Measurements from ENCODE around the gene SLCO4A1. TPM values are rescaled to one million over a fixed set of nuclear protein-coding genes. Genes with fewer than 3 reads are reported as not detected.

Gene SLCO4A1
- total and polyA plus RNA-seq, 2 donors (not counting 1 experiment from before 2014, with no cell fraction given): 2.1 to 79.5 TPM

GRCh38 chr20:62652041-62652893, 10.0 kb downstream of the SLCO4A1 start:
- Mint-ChIP-seq H3K9me3 (ENCODE audit: insufficient read depth) (no peaks in the 10 kb centered on the region), H3K27me3 (no peaks in the 10 kb centered on the region), H3K4me3 (peak overlapping the region; percentile 87), H3K4me1 (peaks cover 59% of the 10 kb centered on the region), H3K27ac (peak overlapping the region; percentile 96)
- Histone ChIP-seq H3K4me1 (ENCODE audit: control insufficient read depth in 2 of 2, insufficient read depth in 2 of 2, low read length in 2 of 2) (peaks cover 51 to 57% of the 10 kb centered on the region in 2 donors), H3K4me3 (ENCODE audit: control extremely low read depth in 1 of 5, extremely low read depth in 1 of 5, insufficient read depth in 1 of 5, low read depth in 2 of 5, low read length in 4 of 5) (peak overlapping the region in 4 of 5 experiments; percentile 18 to 57 (median 44)), H3K27ac (ENCODE audit: low read length in 2 of 2) (peak overlapping the region; percentile 85 to 91), H2AFZ (ENCODE audit: insufficient read depth, low read depth, low read length, poor library complexity, severe bottlenecking) (peak overlapping the region; percentile 73), H3K79me2 (ENCODE audit: control insufficient read depth, insufficient read depth, low read length) (peaks cover 55% of the 10 kb centered on the region), H3K27me3 (replicated peaks in 1 of 4; ENCODE audit: control extremely low read depth in 1 of 4, control insufficient read depth in 3 of 4, insufficient read depth in 4 of 4, low read length in 3 of 4) (no peaks in the 10 kb centered on the region), H3K9ac (ENCODE audit: low read length) (peak overlapping the region; percentile 51), H3K9me3 (ENCODE audit: control extremely low read depth in 1 of 3, control insufficient read depth in 2 of 3, insufficient read depth in 1 of 3, low read length in 2 of 3) (no peaks in the 10 kb centered on the region), H3K36me3 (replicated peaks in 1 of 2; ENCODE audit: control extremely low read depth in 1 of 2, control insufficient read depth in 1 of 2, extremely low read depth in 1 of 2, insufficient read depth in 2 of 2, low read length in 1 of 2) (peaks cover 0 to 8% of the 10 kb centered on the region in 2 experiments), H3K4me2 (replicated peaks; ENCODE audit: low read depth, low read length, poor library complexity, severe bottlenecking) (peak overlapping the region; percentile 78), H4K20me1 (ENCODE audit: control insufficient read depth, insufficient read depth, low read length, poor library complexity, severe bottlenecking) (peaks cover 21% of the 10 kb centered on the region)
- intact Hi-C loops (cut with micrococcal nuclease): loop anchor here (1.0 kb wide), 2 partner anchors 24 to 34 kb away; no protein-coding TSS in a partner anchor
- ChIA-PET CTCF (interaction anchor here (0.6 to 3.2 kb wide), 15 partner anchors 9 to 1345 kb away, joined by 3 to 36 read pairs (median 6); partner anchors contain the start of genes MRGBP and SLCO4A1), POLR2A (interaction anchor here (0.6 to 3.8 kb wide), 11 partner anchors 10 to 265 kb away, joined by 4 to 41 read pairs (median 6); partner anchors contain the start of genes RPS21 and SLCO4A1)
- 46% methylated on average over 38 of the region's 44 CpGs for WGBS (ENCODE audit: insufficient coverage)
- DNase-seq: peak; percentile 86
- ATAC-seq (ENCODE audit: low read depth): peak; percentile 65
- no peak for TF ChIP-seq EZH2 (IDR thresholded peaks at IDR 0.05; ENCODE audit: borderline replicate concordance, insufficient read depth, low read depth, low read length, poor library complexity, severe bottlenecking)
- TF ChIP-seq, protein P1, sequence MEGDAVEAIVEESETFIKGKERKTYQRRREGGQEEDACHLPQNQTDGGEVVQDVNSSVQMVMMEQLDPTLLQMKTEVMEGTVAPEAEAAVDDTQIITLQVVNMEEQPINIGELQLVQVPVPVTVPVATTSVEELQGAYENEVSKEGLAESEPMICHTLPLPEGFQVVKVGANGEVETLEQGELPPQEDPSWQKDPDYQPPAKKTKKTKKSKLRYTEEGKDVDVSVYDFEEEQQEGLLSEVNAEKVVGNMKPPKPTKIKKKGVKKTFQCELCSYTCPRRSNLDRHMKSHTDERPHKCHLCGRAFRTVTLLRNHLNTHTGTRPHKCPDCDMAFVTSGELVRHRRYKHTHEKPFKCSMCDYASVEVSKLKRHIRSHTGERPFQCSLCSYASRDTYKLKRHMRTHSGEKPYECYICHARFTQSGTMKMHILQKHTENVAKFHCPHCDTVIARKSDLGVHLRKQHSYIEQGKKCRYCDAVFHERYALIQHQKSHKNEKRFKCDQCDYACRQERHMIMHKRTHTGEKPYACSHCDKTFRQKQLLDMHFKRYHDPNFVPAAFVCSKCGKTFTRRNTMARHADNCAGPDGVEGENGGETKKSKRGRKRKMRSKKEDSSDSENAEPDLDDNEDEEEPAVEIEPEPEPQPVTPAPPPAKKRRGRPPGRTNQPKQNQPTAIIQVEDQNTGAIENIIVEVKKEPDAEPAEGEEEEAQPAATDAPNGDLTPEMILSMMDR (IDR thresholded peaks at IDR 0.05): no peak

All from B cell (primary cell).